Measurements from ENCODE around the gene NR2C1.

NR2C1 gene

GRCh38 chr12:94983321-94983720 lies 90.1 kb downstream of the NR2C1 start:
- TF ChIP-seq EP300 (IDR thresholded peaks at IDR 0.05; ENCODE audit: borderline replicate concordance) (no peak), TAF1 (IDR thresholded peaks at IDR 0.05; ENCODE audit: low read depth) (no peak), YY1 (IDR thresholded peaks at IDR 0.05; ENCODE audit: low read depth) (no peak), CEBPB (IDR thresholded peaks at IDR 0.05) (no peak), ZBTB7A (IDR thresholded peaks at IDR 0.05; ENCODE audit: low read depth) (no peak), REST (IDR thresholded peaks at IDR 0.05; ENCODE audit: low read depth) (no peak), USF1 (IDR thresholded peaks at IDR 0.05) (no peak), CREB1 (IDR thresholded peaks at IDR 0.05; ENCODE audit: low read depth) (no peak), RAD21 (IDR thresholded peaks at IDR 0.05; ENCODE audit: low read depth) (no peak), NFIC (IDR thresholded peaks at IDR 0.05) (no peak), EGR1 (IDR thresholded peaks at IDR 0.05) (no peak), TCF12 (IDR thresholded peaks at IDR 0.05; ENCODE audit: low read depth) (no peak), FOXM1 (IDR thresholded peaks at IDR 0.05; ENCODE audit: borderline replicate concordance, low read depth) (no peak), MAX (IDR thresholded peaks at IDR 0.05) (no peak), TEAD4 (IDR thresholded peaks at IDR 0.05) (no peak)

- TF ChIP-seq MAX (IDR thresholded peaks at IDR 0.05) (no peak), USF1 (IDR thresholded peaks at IDR 0.05) (no peak), CREB1 (IDR thresholded peaks at IDR 0.05; ENCODE audit: low read depth) (no peak), TCF12 (IDR thresholded peaks at IDR 0.05; ENCODE audit: low read depth) (no peak), RAD21 (IDR thresholded peaks at IDR 0.05; ENCODE audit: low read depth) (no peak), EP300 (IDR thresholded peaks at IDR 0.05; ENCODE audit: borderline replicate concordance) (no peak), CEBPB (IDR thresholded peaks at IDR 0.05) (no peak), YY1 (IDR thresholded peaks at IDR 0.05; ENCODE audit: low read depth) (no peak), REST (IDR thresholded peaks at IDR 0.05; ENCODE audit: low read depth) (no peak), FOXM1 (IDR thresholded peaks at IDR 0.05; ENCODE audit: borderline replicate concordance, low read depth) (no peak)
Measured at GRCh38 chr12:94982456-94982855, 91.0 kb downstream of the NR2C1 start.

- TF ChIP-seq CREB1 (IDR thresholded peaks at IDR 0.05; ENCODE audit: low read depth), result no peak
- TF ChIP-seq FOXM1 (IDR thresholded peaks at IDR 0.05; ENCODE audit: borderline replicate concordance, low read depth), result no peak
- TF ChIP-seq CEBPB (IDR thresholded peaks at IDR 0.05), result no peak
- no peak for TF ChIP-seq TCF12 (IDR thresholded peaks at IDR 0.05; ENCODE audit: low read depth)
- TF ChIP-seq TAF1 (IDR thresholded peaks at IDR 0.05; ENCODE audit: low read depth), result no peak
- TF ChIP-seq RAD21 (IDR thresholded peaks at IDR 0.05; ENCODE audit: low read depth), result no peak
- no peak for TF ChIP-seq YY1 (IDR thresholded peaks at IDR 0.05; ENCODE audit: low read depth)
- no peak for TF ChIP-seq NFIC (IDR thresholded peaks at IDR 0.05)
- no peak for TF ChIP-seq REST (IDR thresholded peaks at IDR 0.05; ENCODE audit: low read depth)
- TF ChIP-seq EP300 (IDR thresholded peaks at IDR 0.05; ENCODE audit: borderline replicate concordance), result no peak
- no peak for TF ChIP-seq TEAD4 (IDR thresholded peaks at IDR 0.05)
- no peak for TF ChIP-seq ZBTB7A (IDR thresholded peaks at IDR 0.05; ENCODE audit: low read depth)
- no peak for TF ChIP-seq USF1 (IDR thresholded peaks at IDR 0.05)
- TF ChIP-seq MAX (IDR thresholded peaks at IDR 0.05), result no peak
Measured at GRCh38 chr12:94980577-94980976, 92.8 kb downstream of the NR2C1 start.

GRCh38 chr12:94979941-94980340 lies 93.5 kb downstream of the NR2C1 start:
- TF ChIP-seq EP300 (IDR thresholded peaks at IDR 0.05; ENCODE audit: borderline replicate concordance) (no peak), REST (IDR thresholded peaks at IDR 0.05; ENCODE audit: low read depth) (no peak), TAF1 (IDR thresholded peaks at IDR 0.05; ENCODE audit: low read depth) (no peak), NFIC (IDR thresholded peaks at IDR 0.05) (no peak), RAD21 (IDR thresholded peaks at IDR 0.05; ENCODE audit: low read depth) (no peak), TCF12 (IDR thresholded peaks at IDR 0.05; ENCODE audit: low read depth) (no peak), CEBPB (IDR thresholded peaks at IDR 0.05) (no peak)

Measured in Ishikawa (cell line).